IMR-90 (cell line): ENCODE measurements around the gene ADGRG3. TPM values are rescaled to one million over a fixed set of nuclear protein-coding genes. Genes with fewer than 3 reads are reported as not detected.
A peak's percentile ranks its signal among the peaks of the same experiment; 100 is the strongest.

Source experiments
- ATAC-seq: fragments of 200-7000 bp; cut with Tn5 transposase; 2 replicates; pipeline ENCODE4 v1.9.1; 2020; ENCODE audit warnings: low read depth, mild to moderate bottlenecking, moderate library complexity
- BruUV-seq: library from RNA; stranded (reverse); fragments of 400-500 nt; replicated peaks from 2 replicates; lab custom pipeline; 2021; lab: Mats Ljungman, UMichigan
- CTCF ChIA-PET: fragments of 300-600 bp; formaldehyde crosslinking; extraction: SDS; loops from one replicate; lab custom pipeline; 2021; ENCODE audit warnings: antibody characterized with exemption; lab: Yijun Ruan, JAX
- POLR2A ChIA-PET: fragments of 300-600 bp; sonication (Branson Sonifier 250); formaldehyde crosslinking; loops from one replicate; lab custom pipeline; 2022; ENCODE audit warnings: antibody characterized with exemption; ENCODE audit not compliant: unreplicated experiment; lab: Charles Lee
- DNase-seq: peaks from one replicate; pipeline ENCODE4 v3.0.0; 2013
- H2AFZ ChIP-seq: replicated peaks from 2 replicates; pipeline ENCODE3; 2013; ENCODE audit warnings: low read length, mild to moderate bottlenecking; ENCODE audit not compliant: poor library complexity
- H2AK5ac ChIP-seq: 2 replicates; pipeline ENCODE4 v1.6.1; 2013; ENCODE audit warnings: low read depth, low read length, inconsistent platforms
- H2AK9ac ChIP-seq: replicated peaks from 2 replicates; pipeline ENCODE3; 2013; ENCODE audit warnings: mild to moderate bottlenecking, low read depth, low read length, moderate library complexity; ENCODE audit not compliant: poor library complexity
- H2BK120ac ChIP-seq: 2 replicates; pipeline ENCODE4 v1.6.1; 2013; ENCODE audit warnings: low read depth, low read length, inconsistent platforms
- H2BK15ac ChIP-seq: 3 replicates; pipeline ENCODE4 v1.6.1; 2013; ENCODE audit warnings: low read depth, low read length, inconsistent platforms
- H2BK20ac ChIP-seq: 2 replicates; pipeline ENCODE4 v1.6.1; 2013; ENCODE audit warnings: low read depth, mild to moderate bottlenecking, inconsistent platforms, low read length, moderate library complexity
- H2BK5ac ChIP-seq: 2 replicates; pipeline ENCODE4 v1.6.1; 2013; ENCODE audit warnings: mild to moderate bottlenecking, low read depth, low read length, inconsistent platforms; ENCODE audit not compliant: poor library complexity, severe bottlenecking
- H3K14ac ChIP-seq: replicated peaks from 2 replicates; pipeline ENCODE4 v1.6.1; 2013; ENCODE audit warnings: low read depth, low read length, inconsistent platforms
- H3K18ac ChIP-seq: 2 replicates; pipeline ENCODE4 v1.6.1; 2013; ENCODE audit warnings: low read depth, low read length, control low read depth
- H3K23ac ChIP-seq: 2 replicates; pipeline ENCODE4 v1.6.1; 2013; ENCODE audit warnings: low read depth, low read length, inconsistent platforms
- H3K27ac ChIP-seq: 2 replicates; pipeline ENCODE4 v1.5.1; 2013; ENCODE audit warnings: mild to moderate bottlenecking, control low read depth, low read length; ENCODE audit not compliant: insufficient read depth
- H3K27me3 ChIP-seq: 2 replicates; pipeline ENCODE4 v1.6.1; 2013; ENCODE audit warnings: low read length; ENCODE audit not compliant: control insufficient read depth, insufficient read depth
- H3K36me3 ChIP-seq: 2 replicates; pipeline ENCODE4 v1.6.1; 2013; ENCODE audit warnings: low read length, mixed read lengths; ENCODE audit not compliant: control insufficient read depth, insufficient read depth
- H3K4ac ChIP-seq: 2 replicates; pipeline ENCODE4 v1.6.1; 2013; ENCODE audit warnings: low read depth, low read length, inconsistent platforms
- H3K4me1 ChIP-seq: 2 replicates; pipeline ENCODE4 v1.6.1; 2013; ENCODE audit warnings: low read length, mixed read lengths; ENCODE audit not compliant: control insufficient read depth, insufficient read depth
- H3K4me2 ChIP-seq: 2 replicates; pipeline ENCODE4 v1.6.1; 2013; ENCODE audit warnings: low read depth, mild to moderate bottlenecking, control low read depth, low read length, moderate library complexity
- H3K4me3 ChIP-seq: 2 replicates; pipeline ENCODE4 v1.5.1; 2013; ENCODE audit warnings: low read depth, mild to moderate bottlenecking, control low read depth, low read length, moderate library complexity; ENCODE audit not compliant: insufficient read depth
- H3K56ac ChIP-seq: 2 replicates; pipeline ENCODE4 v1.6.1; 2013; ENCODE audit warnings: low read length, inconsistent platforms; ENCODE audit not compliant: insufficient read depth; ENCODE audit errors: extremely low read depth
- H3K79me1 ChIP-seq, 2 experiments: 2 replicates each; pipeline ENCODE4 v1.6.1; 2013; ENCODE audit warnings: low read length in 2 of 2, inconsistent platforms in 1 of 2, low read depth in 1 of 2
- H3K9ac ChIP-seq: 2 replicates; pipeline ENCODE4 v1.6.1; 2013; ENCODE audit warnings: low read depth, low read length, control low read depth
- H3K9me1 ChIP-seq: 2 replicates; pipeline ENCODE4 v1.6.1; 2013; ENCODE audit warnings: low read length, inconsistent platforms; ENCODE audit not compliant: insufficient read depth
- H3K9me3 ChIP-seq: 2 replicates; pipeline ENCODE4 v1.6.1; 2013; ENCODE audit warnings: low read length; ENCODE audit not compliant: control insufficient read depth, insufficient read depth
- H4K20me1 ChIP-seq: 2 replicates; pipeline ENCODE4 v1.6.1; 2013; ENCODE audit warnings: low read length, inconsistent platforms; ENCODE audit not compliant: insufficient read depth
- H4K5ac ChIP-seq: 2 replicates; pipeline ENCODE4 v1.6.1; 2013; ENCODE audit warnings: mild to moderate bottlenecking, low read depth, low read length, control low read depth
- H4K8ac ChIP-seq, 2 experiments: 2 replicates each; pipeline ENCODE4 v1.6.1; 2013; ENCODE audit warnings: low read depth in 2 of 2, low read length in 2 of 2, control low read depth in 1 of 2, inconsistent platforms in 1 of 2
- H4K91ac ChIP-seq: 2 replicates; pipeline ENCODE4 v1.6.1; 2013; ENCODE audit warnings: low read depth, low read length, inconsistent platforms; ENCODE audit not compliant: insufficient read depth
- CTCF ChIP-seq: conservative IDR thresholded peaks from 2 replicates; pipeline ENCODE4 v1.5.1; 2012; ENCODE audit warnings: mild to moderate bottlenecking, low read depth, low read length, improper control_type of control experiment
- ELK1 ChIP-seq: fragments of 150-350 bp; IDR thresholded peaks from 2 replicates; pipeline ENCODE4 v1.6.1; 2016; ENCODE audit warnings: low read depth, mild to moderate bottlenecking, low read length, moderate library complexity, borderline replicate concordance
- FOS ChIP-seq: fragments of 150-350 bp; IDR thresholded peaks from 2 replicates; pipeline ENCODE4 v1.6.1; 2016; ENCODE audit warnings: low read depth, low read length
- MAZ ChIP-seq: IDR thresholded peaks from 2 replicates; pipeline ENCODE4 v1.6.1; 2012; ENCODE audit warnings: low read depth, mild to moderate bottlenecking, low read length, improper control_type of control experiment, moderate library complexity, borderline replicate concordance
- MXI1 ChIP-seq: IDR thresholded peaks from 2 replicates; pipeline ENCODE4 v1.6.1; 2012; ENCODE audit warnings: low read depth, mild to moderate bottlenecking, low read length, moderate library complexity, borderline replicate concordance
- NFE2L2 ChIP-seq: fragments of 150-350 bp; IDR thresholded peaks from 2 replicates; pipeline ENCODE4 v1.6.1; 2016; ENCODE audit warnings: low read depth, mild to moderate bottlenecking, low read length
- POLR2A ChIP-seq: IDR thresholded peaks from 2 replicates; pipeline ENCODE4 v1.6.1; 2012; ENCODE audit warnings: mild to moderate bottlenecking, low read depth, low read length
- RAD21 ChIP-seq: IDR thresholded peaks from 2 replicates; pipeline ENCODE4 v1.6.1; 2012; ENCODE audit warnings: low read length, improper control_type of control experiment
- RFX5 ChIP-seq: IDR thresholded peaks from 2 replicates; pipeline ENCODE4 v1.8.0; 2012; ENCODE audit warnings: low read depth, mild to moderate bottlenecking, low read length, moderate library complexity
- SMC3 ChIP-seq: fragments of 150-350 bp; IDR thresholded peaks from 2 replicates; pipeline ENCODE4 v1.6.1; 2016; ENCODE audit warnings: low read depth, mild to moderate bottlenecking, antibody characterized with exemption, low read length, moderate library complexity
- USF2 ChIP-seq: fragments of 150-350 bp; IDR thresholded peaks from 2 replicates; pipeline ENCODE4 v1.6.1; 2017; ENCODE audit warnings: mild to moderate bottlenecking, antibody characterized with exemption, low read length, low read depth
- WGBS, 2 experiments: methylation state at CpG; one replicate each; pipeline versions ENCODE4 v1.1.5 to v1.1.7; 2013; ENCODE audit warnings: missing lambda C conversion rate in 2 of 2; ENCODE audit not compliant: insufficient read length in 1 of 2; ENCODE audit errors: extremely low coverage in 2 of 2; 5-methylcytosine and 5-hydroxymethylcytosine counted together
- dilution Hi-C: fragments of 300-500 bp; cut with HindIII; formaldehyde crosslinking; loops from one replicate; pipeline ENCODE4 v1.14.3; 2018; ENCODE audit warnings: low sequenced_read_pairs; ENCODE audit not compliant: unreplicated experiment
- in situ Hi-C: fragments of 300-500 bp; cut with MboI; formaldehyde crosslinking; loops from 3 replicates; pipeline ENCODE4 v1.14.3; 2019; ENCODE audit warnings: low sequenced_read_pairs, inconsistent platforms, mixed read lengths
- intact Hi-C: fragments of 100-400 bp; cut with micrococcal nuclease; formaldehyde crosslinking; loops from 2 replicates; pipeline ENCODE4 v1.10.0; 2022
- polyA plus RNA-seq, 3 experiments: library from polyadenylated mRNA; depleted of rRNA; stranded (reverse); fragments of >200 nt; gene quantifications; 2 replicates each; pipeline ENCODE4 v1.2.3, GENCODE V29; 2012; ENCODE audit warnings: low replicate concordance in 1 of 3
- total RNA-seq: library from RNA; depleted of rRNA; stranded (reverse); fragments of >200 nt; gene quantifications from 2 replicates; pipeline ENCODE4 v1.2.3, GENCODE V29; 2012

Gene ADGRG3
- total and polyA plus RNA-seq, 2 of the 4 experiments (the other 2 are of a cell fraction): not detected

GRCh38 chr16:57661510-57661909, 6.6 kb upstream of the ADGRG3 start:
- CTCF ChIA-PET: no interaction called here
- Histone ChIP-seq H4K8ac (no peak overlapping the region), H4K91ac (no peak overlapping the region), H2AK9ac (no peak overlapping the region), H2BK5ac (no peak overlapping the region), H2AFZ (peak overlapping the region; percentile 58), H2BK15ac (no peak overlapping the region), H3K79me1 (no peaks in the 10 kb centered on the region), H3K18ac (no peak overlapping the region), H3K14ac (no peak overlapping the region), H3K27ac (no peak overlapping the region), H4K5ac (no peak overlapping the region), H3K9me3 (no peaks in the 10 kb centered on the region), H3K9me1 (no peaks in the 10 kb centered on the region; the same call in 1 of the 2 replicates), H3K27me3 (no peaks in the 10 kb centered on the region; the same call in 1 of the 2 replicates), H2BK120ac (no peak overlapping the region), H2BK20ac (no peak overlapping the region), H3K4me2 (no peak overlapping the region), H3K36me3 (no peaks in the 10 kb centered on the region), H3K9ac (no peak overlapping the region), H3K23ac (no peak overlapping the region), H4K20me1 (no peaks in the 10 kb centered on the region), H3K4ac (no peak overlapping the region), H3K56ac (no peak overlapping the region), H3K4me3 (no peak overlapping the region), H2AK5ac (no peak overlapping the region), H3K4me1 (no peaks in the 10 kb centered on the region)
- BruUV-seq: no TSS peak
- dilution Hi-C loops: no loop called here
- WGBS, 2 experiments: 100% methylated on average over 2 of the region's 7 CpGs; no CpG with 5 or more reads in 1 of the 2 experiments
- DNase-seq (no peak), ATAC-seq (no peak)
- in situ Hi-C loops: no loop called here
- intact Hi-C loops: no loop called here
- TF ChIP-seq FOS (no peak), ELK1 (no peak), USF2 (no peak), RFX5 (no peak), SMC3 (no peak), RAD21 (no peak), MAZ (no peak), POLR2A (no peak), NFE2L2 (no peak), CTCF (no peak), MXI1 (no peak)
- POLR2A ChIA-PET: no interaction called here
